T1000 (cell line): Measurements from ENCODE around the gene ADGRV1.
A peak's percentile ranks its signal among the peaks of the same experiment; 100 is the strongest.

Source experiments
- DNase-seq: peaks from one replicate; lab custom pipeline; 2025; ENCODE audit warnings: mixed read lengths; lab: John Stamatoyannopoulos, UW

Gene ADGRV1

DNA sequence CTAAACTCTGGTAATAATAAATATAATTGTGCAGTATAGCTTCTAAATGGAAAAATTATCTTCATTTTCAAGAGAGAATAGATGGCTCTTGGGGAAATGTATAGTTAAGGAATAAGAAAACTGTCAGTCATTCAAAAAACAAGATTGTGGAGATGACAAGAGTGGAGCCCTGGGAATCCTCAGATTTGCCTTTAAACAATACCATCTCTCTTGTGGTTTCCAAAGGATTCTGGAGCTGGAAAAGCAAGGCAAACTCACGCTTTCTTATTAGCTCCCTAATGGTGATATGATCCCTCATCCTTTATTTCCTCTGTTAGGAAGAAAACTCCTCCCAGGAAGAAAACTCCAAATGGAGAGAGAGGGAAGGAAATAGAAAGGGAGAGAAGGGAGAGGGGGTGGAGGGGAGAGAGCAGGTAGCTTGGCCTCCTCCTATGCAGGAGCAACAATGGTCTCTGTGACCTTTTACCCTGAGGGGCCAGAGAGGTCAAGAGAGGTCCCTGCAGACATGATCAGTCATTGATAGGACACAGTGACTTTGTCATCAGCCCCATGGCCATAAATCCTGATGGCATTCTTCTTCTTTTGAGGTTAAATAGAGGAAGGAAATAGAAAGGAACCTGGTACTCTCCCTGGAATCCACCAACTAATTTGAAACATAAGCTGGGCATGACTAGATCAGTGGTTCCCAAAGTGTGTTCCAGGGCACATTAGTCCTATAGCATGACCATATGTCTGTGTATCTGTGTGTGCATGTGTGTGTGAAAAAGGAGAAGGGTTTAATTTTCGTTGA is 512.4 kb downstream of the ADGRV1 start:
- no peak for DNase-seq

DNA sequence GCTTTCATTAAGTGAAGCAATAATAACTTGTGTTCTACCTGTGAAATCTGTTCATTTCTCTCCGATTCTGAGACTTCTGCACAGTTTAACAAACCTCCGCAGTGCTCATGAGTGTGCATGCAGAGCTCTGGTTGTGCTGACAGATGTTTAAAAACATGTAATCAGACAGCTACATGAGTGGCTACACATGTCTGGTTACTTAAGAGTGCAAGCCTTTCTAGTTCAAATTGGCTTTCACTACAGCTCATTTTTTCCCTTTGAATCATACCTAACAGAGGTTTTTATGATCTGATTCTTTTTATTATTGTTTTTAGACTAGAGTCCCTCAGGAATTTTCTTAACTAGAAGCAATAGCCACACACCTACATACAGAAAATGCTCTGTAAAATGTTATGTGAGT is 514.3 kb downstream of the ADGRV1 start:
- no peak for DNase-seq

- DNase-seq = no peak
These were observed 516.0 kb downstream of the ADGRV1 start for GRCh38 chr5:91074615-91075014.

DNA sequence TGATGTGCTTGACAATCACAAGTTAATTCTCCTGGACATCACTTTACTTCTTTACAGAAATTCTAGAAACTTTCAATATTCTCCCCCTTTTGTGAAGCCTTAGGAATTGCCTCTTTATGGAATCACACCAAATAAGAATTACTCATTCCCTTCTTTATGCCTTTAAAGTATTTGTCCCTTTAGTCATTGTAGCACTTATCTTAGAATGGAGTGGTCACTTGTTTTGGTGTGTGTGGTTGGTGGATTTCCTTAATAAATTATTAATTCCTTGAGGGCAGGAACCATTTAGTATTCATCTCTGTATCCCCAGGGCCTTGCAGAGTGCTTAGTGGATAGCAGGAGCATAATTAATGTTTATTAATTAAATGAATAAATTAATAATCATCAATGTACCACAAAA is 517.5 kb downstream of the ADGRV1 start:
- no peak for DNase-seq

DNA sequence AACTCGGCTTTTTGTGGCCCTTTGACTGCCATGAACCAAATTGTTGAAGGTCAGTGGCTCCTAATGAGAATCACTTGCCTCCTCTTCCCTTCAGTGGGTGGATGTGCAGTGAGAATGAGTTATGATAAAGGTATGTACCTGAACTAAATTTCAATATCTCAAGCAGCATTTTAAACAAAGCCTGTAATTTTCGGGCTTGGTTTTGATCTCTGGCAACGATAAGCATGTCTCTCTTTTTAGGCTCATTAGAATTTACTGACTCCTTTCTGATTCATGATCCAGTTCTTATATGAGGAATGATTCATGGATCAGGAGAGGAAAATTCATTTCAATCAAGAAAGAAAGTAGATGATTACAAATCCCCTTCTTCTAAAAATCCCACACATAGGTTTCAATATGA is 519.0 kb downstream of the ADGRV1 start:
- DNase-seq = no peak

DNA sequence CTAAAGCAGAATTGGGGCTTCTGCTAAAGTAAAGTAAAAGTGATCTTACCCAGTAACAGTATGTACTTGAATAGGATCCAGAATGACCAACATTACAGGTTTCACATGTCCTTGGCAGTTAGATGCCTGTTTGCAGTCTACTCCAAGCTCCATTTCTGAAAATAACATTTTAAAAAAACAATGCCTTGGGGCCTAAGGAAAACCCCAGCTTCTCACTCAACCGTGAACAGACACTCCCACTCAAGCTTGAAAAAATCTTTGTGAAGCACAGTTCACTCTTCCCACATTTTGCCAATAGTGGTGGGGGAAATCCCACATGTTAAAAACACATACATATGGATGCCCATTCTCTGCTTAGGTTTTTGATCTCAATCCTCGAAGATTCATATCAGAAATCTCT is 520.4 kb downstream of the ADGRV1 start:
- DNase-seq = no peak

DNA sequence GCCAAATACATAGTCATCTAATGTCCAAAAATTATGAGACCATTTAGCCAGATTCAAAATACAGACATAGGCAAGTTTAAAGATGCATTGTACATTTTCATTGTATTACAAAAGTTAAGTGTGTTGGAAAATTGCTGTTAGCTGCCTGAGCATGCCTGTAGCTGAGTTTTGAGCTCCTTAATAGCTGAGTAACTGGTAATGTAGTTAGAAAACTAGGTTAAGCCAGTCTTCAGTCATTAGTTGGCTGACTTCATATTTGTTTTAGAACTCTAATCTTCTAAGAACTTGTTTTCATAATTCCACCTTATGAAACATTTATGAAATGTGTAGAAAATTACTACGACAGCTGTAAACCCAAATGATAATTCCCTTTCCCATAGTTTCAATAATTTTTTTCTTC is 531.2 kb downstream of the ADGRV1 start:
- DNase-seq = no peak

- DNase-seq = no peak
These were observed 532.4 kb downstream of the ADGRV1 start for GRCh38 chr5:91090995-91091394.

DNA sequence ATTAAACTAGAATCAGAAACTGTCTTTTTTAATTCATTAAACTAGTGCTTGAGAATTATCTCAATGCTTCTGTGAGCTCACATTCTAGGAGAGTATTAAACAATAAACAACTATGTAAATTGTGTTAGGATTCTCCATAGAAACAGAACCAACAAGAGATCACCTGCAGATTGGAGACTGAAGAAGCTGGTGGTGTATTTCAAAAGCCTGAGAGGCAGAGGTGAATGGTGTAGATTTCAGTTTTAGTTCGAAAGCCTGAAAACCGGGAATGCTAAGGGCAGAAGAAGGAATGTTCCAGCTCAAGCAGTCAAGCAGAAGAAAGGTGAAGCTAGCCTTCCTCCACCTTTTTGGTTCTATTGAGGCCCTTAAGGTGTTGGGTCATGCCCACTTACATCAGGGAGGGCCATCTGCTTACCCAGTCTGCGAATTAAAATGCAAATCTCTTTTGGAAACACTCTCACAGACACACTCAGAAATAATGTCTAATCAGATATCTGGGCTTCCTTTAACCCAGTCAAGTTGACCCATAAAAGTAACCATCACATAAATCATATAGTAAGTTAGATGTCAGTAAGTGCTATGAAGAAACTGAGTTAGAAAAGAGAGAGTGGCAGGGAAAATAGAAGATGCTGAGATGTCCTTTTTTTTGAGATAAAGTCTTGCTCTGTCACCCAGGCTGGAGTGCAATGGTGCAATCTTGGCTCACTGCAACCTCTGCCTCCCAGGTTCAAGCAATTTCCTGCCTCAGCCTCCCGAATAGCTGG is 533.1 kb downstream of the ADGRV1 start:
- no peak for DNase-seq

DNA sequence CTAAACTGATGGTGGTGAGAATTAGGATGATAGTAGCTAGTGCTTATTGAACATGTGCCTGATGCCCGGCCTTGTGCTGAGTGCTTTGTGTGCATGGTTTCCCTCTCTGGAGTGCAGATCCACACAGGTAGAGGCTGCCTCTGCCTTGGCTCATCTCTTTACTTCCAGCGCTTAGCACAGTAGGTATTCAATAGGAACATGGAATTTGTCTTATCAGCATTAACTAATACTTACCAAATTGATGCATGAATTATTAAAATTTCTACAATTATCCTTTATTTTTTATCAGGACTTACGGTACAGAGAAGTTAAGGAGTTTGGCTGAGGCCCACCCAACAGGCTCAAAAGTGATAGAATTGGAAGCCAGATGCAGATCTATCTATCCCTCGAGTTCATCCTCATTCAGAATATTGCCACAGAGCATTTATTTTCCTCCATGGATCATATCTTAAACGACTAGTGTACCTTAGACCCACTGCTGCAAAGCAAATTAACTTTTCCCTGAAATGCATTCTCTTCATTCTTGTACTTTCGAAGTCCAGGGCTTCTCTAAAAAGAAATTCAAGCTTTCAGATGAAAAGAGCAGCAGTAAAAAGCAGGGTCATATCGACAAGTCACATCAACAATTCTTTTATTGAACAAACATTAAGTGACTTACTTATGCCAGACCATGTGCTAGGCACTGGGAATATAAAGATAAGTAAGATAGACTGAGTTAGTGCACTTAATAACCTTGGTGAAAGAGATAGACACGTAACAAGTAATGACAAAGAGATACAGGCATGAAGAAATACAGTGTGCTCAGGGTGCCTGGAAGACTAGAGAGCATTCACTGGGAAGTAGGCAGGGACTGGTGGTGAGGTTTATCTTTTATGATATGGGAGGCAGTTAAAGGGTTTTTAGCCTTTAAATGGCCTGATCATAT is 534.5 kb downstream of the ADGRV1 start:
- DNase-seq = no peak

DNA sequence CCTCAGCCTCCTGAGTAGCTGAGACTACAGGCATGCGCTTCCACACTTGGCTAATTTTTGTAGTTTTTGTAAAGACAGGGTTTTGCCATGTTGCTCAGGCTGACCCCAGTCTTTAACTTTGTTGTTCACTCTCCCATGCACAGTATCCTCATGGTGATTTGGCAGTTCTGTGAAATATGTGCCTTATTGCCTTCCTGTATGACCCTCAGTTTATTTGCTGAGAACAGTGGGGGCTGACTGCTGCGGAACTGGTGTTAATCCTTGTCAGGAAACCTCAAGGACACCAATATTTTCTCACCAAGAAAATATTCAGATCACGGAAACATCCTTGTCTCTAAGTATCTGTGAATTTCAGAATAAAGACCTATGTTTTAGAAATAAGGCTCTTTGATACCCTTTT is 536.7 kb downstream of the ADGRV1 start:
- DNase-seq = no peak

DNA sequence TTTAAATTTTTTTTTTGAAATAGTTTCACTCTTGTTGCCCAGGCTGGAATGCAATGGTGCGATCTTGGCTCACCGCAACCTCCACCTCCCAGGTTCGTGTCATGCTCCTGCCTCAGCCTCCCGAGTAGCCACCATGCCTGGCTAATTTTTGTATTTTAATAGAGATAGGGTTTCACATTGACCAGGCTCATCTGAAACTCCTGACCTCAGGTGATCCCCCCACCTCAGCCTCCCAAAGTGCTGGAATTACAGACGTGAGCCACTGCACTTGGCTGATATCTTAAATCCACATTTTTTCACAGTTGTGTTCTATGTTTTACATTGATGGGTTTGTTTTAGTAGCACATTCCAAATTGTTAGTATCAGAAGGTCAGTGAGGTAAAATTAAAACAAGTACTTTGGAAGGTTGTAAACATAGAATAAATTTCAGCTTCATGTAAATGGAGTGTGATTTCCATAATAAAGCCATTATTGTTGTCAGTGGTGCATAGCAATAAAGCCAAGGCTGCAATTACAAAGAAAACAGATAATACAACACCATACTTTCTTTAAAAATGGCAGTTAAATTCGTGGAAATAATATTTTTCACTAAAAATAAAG is 537.3 kb downstream of the ADGRV1 start:
- DNase-seq = no peak

GRCh38 chr5:91098541-91098940 is 539.9 kb downstream of the ADGRV1 start:
- no peak for DNase-seq

DNA sequence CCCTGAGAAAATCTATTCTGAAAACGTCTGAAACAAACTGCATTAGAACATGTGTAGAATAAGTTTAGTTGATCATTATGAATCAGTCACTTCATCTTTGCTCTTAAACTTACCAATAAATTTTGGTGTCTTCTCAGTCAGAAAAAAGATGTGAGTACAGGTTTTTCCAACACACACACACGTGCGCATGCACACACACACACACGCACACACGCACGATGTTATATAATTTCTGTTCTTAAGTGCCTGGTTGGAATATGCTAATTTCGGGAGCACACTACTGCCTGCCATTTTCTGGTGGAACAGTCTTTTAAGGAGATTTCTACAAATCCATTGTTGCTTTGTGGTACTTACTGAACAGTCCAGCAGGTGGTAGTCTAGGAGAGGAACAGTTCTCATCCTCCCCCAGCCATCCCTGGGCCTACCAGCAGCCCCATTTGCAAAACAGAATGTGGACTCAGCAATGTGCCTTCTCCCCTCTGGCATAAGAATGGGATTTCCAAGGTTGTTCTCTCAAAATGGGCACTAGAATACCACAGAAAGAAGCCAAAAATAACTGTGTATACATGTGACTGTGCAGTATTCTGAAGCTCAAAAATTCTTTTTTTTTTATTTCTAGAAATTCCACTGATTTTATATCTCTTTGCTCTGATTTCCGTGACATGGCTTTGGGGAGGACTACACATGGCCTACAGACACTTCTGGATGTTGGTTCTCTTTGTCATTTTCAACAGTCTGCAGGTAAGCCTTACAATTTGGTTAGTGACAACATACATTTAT is 543.2 kb downstream of the ADGRV1 start:
- peak; percentile 37 for DNase-seq

- no peak for DNase-seq
These were observed 544.9 kb downstream of the ADGRV1 start for GRCh38 chr5:91103353-91104061.

DNA sequence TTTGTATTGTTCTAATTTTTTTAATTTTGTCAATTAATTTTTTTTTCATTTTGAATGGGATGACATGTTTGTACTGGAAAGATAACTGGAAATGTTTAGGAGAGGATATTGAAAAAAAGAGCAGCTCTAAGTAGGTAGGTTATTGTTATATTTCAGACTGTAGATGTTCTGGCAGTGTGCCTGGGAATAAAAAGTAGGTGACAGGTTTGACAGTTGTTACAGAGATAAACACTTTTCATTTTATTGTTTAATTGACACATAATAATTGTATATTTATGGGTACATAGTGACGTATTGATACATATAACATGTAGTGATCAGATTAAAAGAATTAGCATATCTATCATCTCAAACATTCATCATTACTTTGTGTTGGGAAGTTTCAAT is 545.5 kb downstream of the ADGRV1 start:
- DNase-seq = no peak

- DNase-seq = no peak
These were observed 548.4 kb downstream of the ADGRV1 start for GRCh38 chr5:91106842-91107511.

GRCh38 chr5:91109634-91110033 is 551.0 kb downstream of the ADGRV1 start:
- no peak for DNase-seq

GRCh38 chr5:91110686-91111085 is 552.1 kb downstream of the ADGRV1 start:
- DNase-seq = no peak
